HG03521 (cell line): ENCODE data around the gene HDAC8.
"Not testable (repeated sequence)": the region's sequence is repeated elsewhere in the genome, so short reads cannot be mapped to it uniquely, and the experiment has no call there.

Experiments used
- ATAC-seq: cut with Tn5 transposase; IDR thresholded peaks from one replicate; pipeline ENCODE4 v1.9.1; 2021; ENCODE audit warnings: mild to moderate bottlenecking, moderate library complexity; ENCODE audit not compliant: unreplicated experiment

The HDAC8 gene

DNA sequence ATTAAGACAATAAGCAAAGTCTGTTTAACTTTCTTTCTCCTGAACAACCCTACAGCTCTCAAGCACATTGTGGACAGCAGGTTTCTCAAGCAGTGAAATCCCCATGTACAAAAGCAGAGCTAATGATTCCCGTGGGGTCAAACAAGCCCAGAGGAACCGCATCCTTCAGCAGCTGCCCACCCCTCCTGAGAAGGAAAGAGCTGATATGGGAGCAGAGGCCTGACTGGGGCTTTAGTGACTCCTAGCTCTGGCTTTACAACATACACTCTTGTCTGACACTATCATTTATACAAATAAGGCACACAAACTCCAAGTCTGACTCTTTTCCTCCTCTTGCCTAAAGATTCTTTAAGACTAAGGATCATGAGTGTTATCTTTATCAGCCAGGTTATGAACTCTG lies 32.8 kb downstream of the HDAC8 start:
- ATAC-seq, result no peak

DNA sequence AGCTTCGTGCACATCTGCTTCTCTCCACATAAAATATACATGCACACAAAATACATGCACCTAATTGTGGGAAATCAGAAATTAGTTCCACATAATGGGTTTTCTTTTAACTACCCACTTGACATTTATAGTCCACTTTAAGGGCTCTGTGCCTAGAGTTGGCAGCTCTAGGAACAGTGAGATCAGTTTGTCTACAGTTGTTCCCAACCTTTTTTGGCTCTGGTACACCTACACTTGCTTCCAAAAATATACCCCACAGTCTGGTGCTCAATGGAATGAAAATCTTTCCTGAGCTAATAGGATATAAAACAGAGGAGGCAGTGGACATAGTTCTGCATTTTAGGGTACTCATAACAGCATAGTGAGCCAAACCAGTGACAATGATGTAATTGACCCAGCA lies 36.1 kb downstream of the HDAC8 start:
- no peak for ATAC-seq

- ATAC-seq, result no peak
Observed at GRCh38 chrX:72532366-72532765, 40.3 kb downstream of the HDAC8 start.

DNA sequence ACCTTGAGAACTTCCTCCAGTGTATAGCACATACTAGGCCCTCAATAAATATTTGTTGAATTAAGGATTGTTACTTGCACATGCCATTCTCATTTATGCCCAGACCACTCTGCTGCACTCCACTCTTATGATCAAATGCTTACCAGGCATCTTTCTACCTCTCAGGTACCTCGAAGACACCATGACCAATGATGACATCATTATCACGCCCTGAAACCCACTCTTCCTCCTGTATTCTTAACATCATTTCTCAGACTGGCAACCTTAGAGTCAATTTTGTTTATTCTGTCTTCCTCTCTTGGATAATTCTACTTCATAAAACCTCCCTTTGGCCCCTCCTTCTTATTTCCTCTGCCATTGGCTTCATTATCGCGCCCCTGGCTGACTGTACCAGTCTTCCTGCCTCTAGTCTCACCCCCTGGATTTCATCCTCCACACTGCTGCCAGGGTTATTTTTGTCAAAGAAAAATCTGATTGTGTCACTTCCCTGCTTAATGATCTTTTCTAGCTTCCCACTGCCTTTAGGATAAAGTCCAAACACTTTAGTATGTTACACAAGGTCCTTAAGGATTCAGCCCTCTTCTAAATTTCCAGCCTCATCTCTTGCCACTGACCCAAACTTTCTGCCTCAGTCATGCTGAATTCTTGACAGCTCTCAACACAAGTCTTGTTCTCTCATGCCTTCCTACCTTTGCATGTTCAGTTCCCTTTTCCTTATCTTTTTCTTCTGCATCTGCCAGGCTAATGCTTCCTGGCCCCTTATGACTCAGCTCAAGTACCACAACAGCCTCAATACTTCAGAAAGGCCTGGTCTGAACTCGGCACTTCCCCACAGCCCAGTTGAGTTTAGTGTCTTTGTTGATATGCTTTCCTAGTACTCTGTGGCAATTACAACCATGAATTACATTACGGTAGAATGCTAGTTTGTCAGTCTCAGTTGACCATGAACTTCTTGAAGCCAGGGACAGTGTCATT lies 45.8 kb downstream of the HDAC8 start:
- no peak for ATAC-seq

DNA sequence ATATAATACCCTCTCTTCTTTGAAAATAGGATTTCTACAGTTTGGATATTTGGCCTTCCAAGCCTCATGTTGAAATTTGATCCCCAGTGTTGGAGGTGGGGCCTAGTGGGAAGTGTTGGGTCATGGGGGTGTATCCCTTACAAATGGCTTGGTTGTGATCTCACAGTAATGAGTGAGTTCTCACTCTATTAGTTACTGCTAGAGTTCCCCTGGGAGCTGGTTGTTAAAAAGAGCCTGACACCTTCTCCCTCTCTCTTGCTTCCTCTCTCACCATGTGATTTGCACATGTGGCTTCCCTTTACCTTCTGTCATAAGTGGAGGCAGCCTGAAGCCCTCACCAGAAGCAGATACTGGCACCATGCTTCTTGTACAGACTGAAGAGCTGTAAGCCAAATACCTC lies 73.9 kb downstream of the HDAC8 start:
- ATAC-seq, result no peak

DNA sequence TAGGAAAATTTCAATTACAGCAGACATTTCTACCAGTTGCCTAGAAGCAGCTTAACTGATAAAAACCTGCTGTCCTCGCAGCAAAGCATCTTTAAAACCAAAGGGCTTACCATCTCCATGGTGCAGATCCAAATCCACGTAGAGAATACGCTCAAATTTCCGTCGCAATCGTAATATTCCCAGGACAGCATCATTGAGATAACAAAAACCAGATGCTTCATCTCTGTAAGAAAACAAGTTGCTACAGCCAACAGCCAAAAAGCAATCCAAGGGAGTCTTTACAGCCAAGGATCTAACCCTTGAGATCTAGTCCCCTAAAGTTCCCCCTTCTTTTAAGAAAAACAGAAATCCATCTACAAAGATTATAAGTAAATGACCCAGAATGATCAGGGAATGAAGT lies 77.6 kb downstream of the HDAC8 start:
- ATAC-seq, result no peak

GRCh38 chrX:72492499-72492898 lies 80.1 kb downstream of the HDAC8 start:
- peak; percentile 46 for ATAC-seq

DNA sequence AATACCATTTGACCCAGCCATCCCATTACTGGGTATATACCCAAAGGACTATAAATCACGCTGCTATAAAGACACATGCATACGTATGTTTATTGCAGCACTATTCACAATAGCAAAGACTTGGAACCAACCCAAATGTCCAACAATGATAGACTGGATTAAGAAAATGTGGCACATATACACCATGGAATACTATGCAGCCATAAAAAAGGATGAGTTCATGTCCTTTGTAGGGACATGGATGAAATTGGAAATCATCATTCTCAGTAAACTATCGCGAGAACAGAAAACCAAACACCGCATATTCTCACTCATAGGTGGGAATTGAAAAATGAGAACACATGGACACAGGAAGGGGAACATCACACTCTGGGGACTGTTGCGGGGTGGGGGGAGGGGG lies 82.4 kb downstream of the HDAC8 start:
- not testable (repeated sequence) for ATAC-seq

GRCh38 chrX:72487661-72488060 lies 85.0 kb downstream of the HDAC8 start:
- no peak for ATAC-seq

GRCh38 chrX:72479324-72480274 lies 93.0 kb downstream of the HDAC8 start:
- ATAC-seq, result no peak

- no peak for ATAC-seq
Observed at GRCh38 chrX:72478853-72479252, 93.8 kb downstream of the HDAC8 start.

GRCh38 chrX:72478351-72478750 lies 94.3 kb downstream of the HDAC8 start:
- ATAC-seq, result no peak

GRCh38 chrX:72477781-72478181 lies 94.9 kb downstream of the HDAC8 start:
- ATAC-seq, result no peak

DNA sequence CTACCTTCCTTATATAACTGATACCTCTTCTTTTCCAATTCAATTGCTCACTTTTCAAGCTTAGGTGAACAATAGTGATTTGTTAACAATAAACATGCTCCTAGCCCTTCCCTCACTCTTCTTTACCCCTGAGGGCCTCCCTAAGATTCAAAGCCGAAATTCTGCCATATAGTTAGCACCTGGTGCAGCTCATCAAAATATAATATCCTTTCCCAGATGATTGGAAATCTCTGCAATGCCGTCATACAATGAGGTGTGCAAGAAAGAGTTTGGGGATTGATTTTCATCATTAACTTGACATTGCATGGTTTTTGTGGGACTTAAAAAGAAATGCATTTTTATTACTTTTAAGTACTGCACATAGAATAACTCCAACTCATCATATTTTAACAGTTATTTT lies 95.3 kb downstream of the HDAC8 start:
- ATAC-seq, result no peak

DNA sequence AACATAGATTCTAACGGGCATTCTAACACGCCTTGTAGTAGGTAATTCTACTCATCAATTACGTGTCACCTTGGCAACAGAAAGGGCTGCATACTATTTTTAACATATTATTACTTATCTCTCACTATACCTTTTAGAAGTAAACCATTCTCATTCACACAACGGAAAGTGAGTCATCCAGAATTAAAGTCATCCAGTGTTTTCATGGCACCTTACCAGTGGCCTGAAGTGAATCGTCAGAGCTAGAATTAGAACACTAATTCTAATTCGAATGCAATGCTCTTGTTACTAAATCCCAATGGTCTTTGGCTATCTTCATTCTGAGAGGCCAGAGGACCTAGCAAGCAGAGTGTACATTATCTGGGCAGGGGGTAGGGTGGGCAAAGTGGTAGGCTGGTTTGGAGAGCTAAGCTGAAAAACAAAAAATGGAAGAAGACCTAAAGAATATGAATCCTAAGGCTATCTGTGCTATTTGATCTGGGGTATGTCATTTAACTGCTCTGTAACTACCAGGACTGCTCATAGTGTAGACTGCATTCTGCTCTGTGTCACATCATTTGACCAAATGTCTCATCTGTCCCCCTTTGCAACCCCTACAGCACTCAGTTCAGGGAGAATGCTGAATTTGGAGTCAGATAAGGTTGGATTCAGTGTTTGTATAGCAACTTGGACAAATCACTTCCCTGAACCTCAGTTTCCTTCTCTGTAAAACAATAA lies 96.5 kb downstream of the HDAC8 start:
- no peak for ATAC-seq

DNA sequence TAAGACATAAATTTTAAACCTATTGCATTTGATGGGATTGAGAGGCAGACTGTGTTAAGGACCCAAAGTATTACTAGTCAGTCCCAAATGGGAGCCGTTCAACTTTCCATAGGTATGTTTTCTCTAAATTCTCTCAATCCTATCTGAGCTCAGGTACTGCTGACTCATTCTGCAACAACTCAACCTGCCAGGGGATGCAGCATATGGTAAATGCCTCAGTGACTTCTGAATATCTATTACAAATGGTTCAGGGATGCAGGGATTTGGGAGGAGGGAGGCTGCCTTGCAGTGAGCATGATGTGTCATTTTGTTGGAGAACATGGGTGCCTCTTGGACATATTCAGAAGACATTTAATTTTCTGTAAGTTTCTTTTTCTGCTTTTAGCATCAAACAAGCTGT lies 97.3 kb downstream of the HDAC8 start:
- ATAC-seq, result no peak

DNA sequence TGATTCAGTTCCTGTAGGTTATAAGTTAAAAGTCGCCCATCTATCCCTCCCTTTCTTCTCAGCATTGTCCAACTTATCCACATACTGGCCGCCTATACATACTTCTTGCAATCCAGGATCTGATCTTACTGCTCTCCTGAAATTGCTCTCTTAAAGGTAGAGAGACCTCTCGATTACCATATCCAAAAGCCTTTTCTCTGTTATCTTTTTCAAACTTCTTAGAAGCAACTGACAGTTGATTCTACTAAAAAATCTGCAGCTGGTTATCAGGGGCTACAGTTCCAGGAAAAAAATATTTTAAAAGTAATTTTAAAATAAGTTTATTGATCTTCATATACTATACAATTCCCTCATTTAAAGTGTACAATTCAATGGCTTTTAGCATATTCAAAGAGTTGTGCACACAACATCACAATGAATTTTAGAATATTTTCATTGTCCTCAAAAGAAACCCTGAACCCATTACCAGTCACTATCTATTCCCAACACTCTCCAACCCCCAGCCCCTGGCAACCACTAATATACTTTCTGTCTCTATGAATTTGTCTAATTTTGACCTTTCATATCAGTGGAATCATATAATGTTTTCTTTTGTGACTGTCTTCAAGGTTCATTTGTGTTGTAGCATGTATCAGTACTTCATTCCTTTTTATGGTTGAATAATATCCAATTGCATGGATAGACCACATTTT lies 102.0 kb downstream of the HDAC8 start:
- no peak for ATAC-seq

GRCh38 chrX:72470117-72470516 lies 102.5 kb downstream of the HDAC8 start:
- ATAC-seq, result no peak

DNA sequence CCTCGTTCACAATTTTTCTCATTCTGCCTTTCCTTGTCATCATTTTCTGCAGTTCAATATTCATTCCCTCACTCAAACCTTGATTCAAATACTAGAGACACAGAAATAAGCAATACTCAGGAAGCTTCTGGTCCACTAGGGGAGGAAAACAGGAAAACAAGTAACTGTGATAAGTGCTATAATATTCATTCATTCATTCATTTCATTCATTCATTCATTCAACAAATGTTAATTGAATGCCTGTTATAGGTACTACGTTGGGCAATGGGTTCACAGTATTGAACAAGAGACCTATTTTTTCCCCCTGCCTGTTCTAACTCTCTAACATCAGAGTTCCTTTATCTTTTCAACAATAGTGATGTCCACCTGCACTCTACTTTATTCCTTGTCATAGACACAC lies 104.0 kb downstream of the HDAC8 start:
- no peak for ATAC-seq

DNA sequence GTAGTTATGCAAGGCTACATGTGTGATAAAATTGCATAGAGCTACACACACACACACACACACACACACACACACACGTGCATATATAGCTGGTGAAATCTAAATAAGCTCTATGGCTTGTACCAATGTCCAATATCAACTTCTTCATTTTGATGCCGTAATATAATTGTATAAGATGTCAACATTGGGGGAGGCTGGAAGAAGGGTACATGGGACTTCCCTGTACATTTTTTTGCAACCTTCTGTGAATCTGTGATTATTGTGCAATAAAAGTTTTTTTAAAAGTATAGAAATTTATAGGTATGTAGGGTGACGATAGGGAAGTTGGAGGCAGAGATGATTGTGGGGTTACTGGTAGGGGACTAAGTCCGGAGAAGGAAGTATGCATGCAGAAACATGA lies 105.5 kb downstream of the HDAC8 start:
- ATAC-seq, result no peak
